ENCODE results near the gene RNF217. TPM values are rescaled to one million over a fixed set of nuclear protein-coding genes. Genes with fewer than 3 reads are reported as not detected.

The RNF217 gene
- total RNA-seq, 1 donor from 2014 or later: 8.7 TPM

GRCh38 chr6:125013938-125014660, 51.9 kb downstream of the RNF217 start:
- H3K9me3 Mint-ChIP-seq: no peaks in the 10 kb centered on the region
- no peaks in the 10 kb centered on the region for H3K36me3 Mint-ChIP-seq (ENCODE audit: low read depth)
- H3K4me1 Mint-ChIP-seq: peaks cover 6% of the 10 kb centered on the region
- H3K4me3 Mint-ChIP-seq: no peak overlapping the region
- DNase-seq (ENCODE audit: low read depth, low spot score): no peak
- TF ChIP-seq, protein P1, sequence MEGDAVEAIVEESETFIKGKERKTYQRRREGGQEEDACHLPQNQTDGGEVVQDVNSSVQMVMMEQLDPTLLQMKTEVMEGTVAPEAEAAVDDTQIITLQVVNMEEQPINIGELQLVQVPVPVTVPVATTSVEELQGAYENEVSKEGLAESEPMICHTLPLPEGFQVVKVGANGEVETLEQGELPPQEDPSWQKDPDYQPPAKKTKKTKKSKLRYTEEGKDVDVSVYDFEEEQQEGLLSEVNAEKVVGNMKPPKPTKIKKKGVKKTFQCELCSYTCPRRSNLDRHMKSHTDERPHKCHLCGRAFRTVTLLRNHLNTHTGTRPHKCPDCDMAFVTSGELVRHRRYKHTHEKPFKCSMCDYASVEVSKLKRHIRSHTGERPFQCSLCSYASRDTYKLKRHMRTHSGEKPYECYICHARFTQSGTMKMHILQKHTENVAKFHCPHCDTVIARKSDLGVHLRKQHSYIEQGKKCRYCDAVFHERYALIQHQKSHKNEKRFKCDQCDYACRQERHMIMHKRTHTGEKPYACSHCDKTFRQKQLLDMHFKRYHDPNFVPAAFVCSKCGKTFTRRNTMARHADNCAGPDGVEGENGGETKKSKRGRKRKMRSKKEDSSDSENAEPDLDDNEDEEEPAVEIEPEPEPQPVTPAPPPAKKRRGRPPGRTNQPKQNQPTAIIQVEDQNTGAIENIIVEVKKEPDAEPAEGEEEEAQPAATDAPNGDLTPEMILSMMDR (conservative IDR thresholded peaks at IDR 0.05): no peak
- no peaks in the 10 kb centered on the region for H3K27me3 Mint-ChIP-seq (ENCODE audit: low read depth)
- no peak overlapping the region for H3K27ac Mint-ChIP-seq (ENCODE audit: unreplicated experiment)

GRCh38 chr6:125014661-125014957, 52.4 kb downstream of the RNF217 start:
- no peak for DNase-seq (ENCODE audit: low read depth, low spot score)
- H3K27me3 Mint-ChIP-seq (ENCODE audit: low read depth): no peaks in the 10 kb centered on the region
- no peak overlapping the region for H3K4me3 Mint-ChIP-seq
- no peaks in the 10 kb centered on the region for H3K9me3 Mint-ChIP-seq
- H3K36me3 Mint-ChIP-seq (ENCODE audit: low read depth): no peaks in the 10 kb centered on the region
- peaks cover 1% of the 10 kb centered on the region for H3K4me1 Mint-ChIP-seq
- H3K27ac Mint-ChIP-seq (ENCODE audit: unreplicated experiment): no peak overlapping the region
- TF ChIP-seq, protein P1 (conservative IDR thresholded peaks at IDR 0.05): no peak

GRCh38 chr6:125015152-125015551, 52.9 kb downstream of the RNF217 start:
- H3K27me3 Mint-ChIP-seq (ENCODE audit: low read depth): no peaks in the 10 kb centered on the region
- H3K36me3 Mint-ChIP-seq (ENCODE audit: low read depth): no peaks in the 10 kb centered on the region
- peaks cover 3% of the 10 kb centered on the region for H3K4me1 Mint-ChIP-seq
- H3K9me3 Mint-ChIP-seq: no peaks in the 10 kb centered on the region
- DNase-seq (ENCODE audit: low read depth, low spot score): no peak
- no peak overlapping the region for H3K27ac Mint-ChIP-seq (ENCODE audit: unreplicated experiment)
- TF ChIP-seq, protein P1 (conservative IDR thresholded peaks at IDR 0.05): no peak
- no peak overlapping the region for H3K4me3 Mint-ChIP-seq

DNA sequence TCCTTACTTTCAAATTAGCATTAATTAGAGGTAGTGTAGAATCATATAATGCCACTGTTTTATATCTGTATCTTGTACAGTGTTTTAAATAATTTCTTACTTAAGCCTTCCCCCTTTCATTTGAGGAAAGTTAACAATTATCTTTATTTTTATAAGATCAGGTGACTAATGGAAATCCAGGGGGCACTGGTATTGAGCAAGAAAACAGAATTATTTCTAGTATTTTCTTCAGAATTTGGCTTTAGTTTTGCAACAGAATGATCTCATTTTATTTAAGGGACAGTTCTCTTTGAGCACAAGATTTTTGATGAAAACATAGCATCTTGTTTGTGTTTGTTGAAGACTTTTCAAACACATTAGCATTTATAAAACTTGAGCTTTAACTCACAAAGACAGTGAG, 55.9 kb downstream of the RNF217 start:
- H3K36me3 Mint-ChIP-seq (ENCODE audit: low read depth): no peaks in the 10 kb centered on the region
- H3K27ac Mint-ChIP-seq (ENCODE audit: unreplicated experiment): no peak overlapping the region
- no peak overlapping the region for H3K4me3 Mint-ChIP-seq
- no peaks in the 10 kb centered on the region for H3K27me3 Mint-ChIP-seq (ENCODE audit: low read depth)
- H3K4me1 Mint-ChIP-seq: peaks cover 8% of the 10 kb centered on the region
- DNase-seq (ENCODE audit: low read depth, low spot score): no peak
- no peaks in the 10 kb centered on the region for H3K9me3 Mint-ChIP-seq
- TF ChIP-seq, protein P1 (conservative IDR thresholded peaks at IDR 0.05): no peak

DNA sequence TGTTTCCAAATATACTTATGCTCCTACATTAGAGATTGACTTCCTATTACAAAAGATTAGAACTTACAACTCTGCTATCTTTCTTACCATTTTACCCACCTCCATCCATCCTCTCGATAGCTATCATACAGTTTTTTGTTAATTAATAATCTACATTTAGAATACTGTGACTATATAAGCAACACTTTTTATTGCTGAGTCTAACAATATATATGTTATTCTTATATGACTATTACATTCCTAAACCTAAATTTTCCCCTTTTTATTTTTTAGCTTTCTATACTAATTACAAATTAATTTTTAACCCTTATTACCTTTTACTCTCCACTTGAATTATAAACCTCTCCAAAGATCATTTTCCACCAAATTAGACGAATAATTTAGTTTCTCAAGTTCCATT, 57.0 kb downstream of the RNF217 start:
- Mint-ChIP-seq H3K4me3 (no peak overlapping the region), H3K27ac (ENCODE audit: unreplicated experiment) (no peak overlapping the region), H3K36me3 (ENCODE audit: low read depth) (no peaks in the 10 kb centered on the region), H3K4me1 (peaks cover 8% of the 10 kb centered on the region), H3K27me3 (ENCODE audit: low read depth) (no peaks in the 10 kb centered on the region), H3K9me3 (no peaks in the 10 kb centered on the region)
- TF ChIP-seq, protein P1 (conservative IDR thresholded peaks at IDR 0.05): no peak
- DNase-seq (ENCODE audit: low read depth, low spot score): no peak
